Skin of body (tissue), 3 donors: ENCODE measurements around the gene C1QTNF2. TPM values are rescaled to one million over a fixed set of nuclear protein-coding genes. Genes with fewer than 3 reads are reported as not detected.

Experiments
- DNase-seq: peaks from one replicate; lab custom pipeline; 2025; lab: John Stamatoyannopoulos, UW
- small RNA-seq: library from RNA; depleted of rRNA; stranded (forward); fragments of <200 nt; gene quantifications from one replicate; pipeline ENCODE3, GENCODE V24; 2014; ENCODE audit warnings: low replicate concordance
- total RNA-seq: library from RNA; depleted of rRNA; stranded (reverse); fragments of >200 nt; gene quantifications from one replicate; pipeline ENCODE4 v1.2.3, GENCODE V29; 2014

Gene C1QTNF2
- total RNA-seq, 1 donor from 2014 or later = 12.3 TPM

- no peak for DNase-seq
These were observed 65.1 kb downstream of the C1QTNF2 start for GRCh38 chr5:160305319-160305718.

- DNase-seq = no peak
These were observed 66.7 kb downstream of the C1QTNF2 start for GRCh38 chr5:160303690-160304089.

- no peak for DNase-seq
These were observed 72.2 kb downstream of the C1QTNF2 start for GRCh38 chr5:160298189-160298588.

- no peak for DNase-seq
These were observed 72.7 kb downstream of the C1QTNF2 start for GRCh38 chr5:160297776-160298175.

Small RNAs within 50 kb of the gene (small RNA-seq; reads per million reads assigned to genes)
- gene AC112191.3 = not detected

Other genes with a start within 250 kb of the C1QTNF2 start
- not detected for gene FABP6, start 141.1 kb downstream of the C1QTNF2 start, total RNA-seq
- 3.2 TPM for gene CCNJL, start 58.1 kb downstream of the C1QTNF2 start, total RNA-seq
- gene FAM200C, start 29.4 kb upstream of the C1QTNF2 start, total RNA-seq = 10.5 TPM
- gene SLU7, start 48.5 kb upstream of the C1QTNF2 start, total RNA-seq = 42.7 TPM
- gene PTTG1, start 51.2 kb upstream of the C1QTNF2 start, total RNA-seq = 32.2 TPM